ENCODE measurements around the gene WDTC1.

Gene WDTC1

DNA sequence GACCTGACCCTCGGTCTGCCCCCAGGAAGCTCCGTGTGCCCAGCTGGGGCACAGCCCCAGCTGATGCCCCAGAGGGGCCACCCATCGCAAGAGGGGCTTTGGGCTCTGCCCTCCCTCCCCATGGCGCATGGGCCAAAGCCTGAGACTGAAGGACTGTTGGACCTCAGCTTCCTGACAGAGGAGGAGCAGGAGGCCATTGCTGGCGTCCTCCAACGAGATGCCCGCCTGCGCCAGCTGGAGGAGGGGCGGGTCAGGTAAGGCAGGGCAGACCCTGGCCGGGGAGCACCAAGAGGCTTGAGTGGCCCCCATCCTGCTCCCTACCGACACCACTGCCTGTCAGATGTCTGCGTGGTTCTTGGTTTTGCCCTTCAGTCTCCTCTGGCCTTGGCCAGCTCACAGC lies 110.8 kb downstream of the WDTC1 start:
- Histone ChIP-seq H3K36me3 (ENCODE audit: insufficient read depth, insufficient read length, low read length) (peaks cover 36% of the 10 kb centered on the region), H3K9me3 (ENCODE audit: insufficient read depth, low read length) (no peaks in the 10 kb centered on the region), H3K27me3 (ENCODE audit: insufficient read depth, insufficient read length) (no peaks in the 10 kb centered on the region), H3K9ac (ENCODE audit: insufficient read length, low read depth) (no peak overlapping the region), H3K4me1 (ENCODE audit: insufficient read depth, insufficient read length) (peaks cover 36% of the 10 kb centered on the region), H3K4me3 (ENCODE audit: insufficient read length, low read depth) (no peak overlapping the region)
- TF ChIP-seq ZNF274 (IDR thresholded peaks at IDR 0.05; ENCODE audit: low read depth, low read length) (no peak), YY1 (IDR thresholded peaks at IDR 0.05; ENCODE audit: insufficient read depth, insufficient read length) (no peak), SUZ12 (IDR thresholded peaks at IDR 0.05; ENCODE audit: extremely low read depth, insufficient read depth, insufficient read length) (no peak)
- no peak for DNase-seq (ENCODE audit: low read depth, low spot score)

DNA sequence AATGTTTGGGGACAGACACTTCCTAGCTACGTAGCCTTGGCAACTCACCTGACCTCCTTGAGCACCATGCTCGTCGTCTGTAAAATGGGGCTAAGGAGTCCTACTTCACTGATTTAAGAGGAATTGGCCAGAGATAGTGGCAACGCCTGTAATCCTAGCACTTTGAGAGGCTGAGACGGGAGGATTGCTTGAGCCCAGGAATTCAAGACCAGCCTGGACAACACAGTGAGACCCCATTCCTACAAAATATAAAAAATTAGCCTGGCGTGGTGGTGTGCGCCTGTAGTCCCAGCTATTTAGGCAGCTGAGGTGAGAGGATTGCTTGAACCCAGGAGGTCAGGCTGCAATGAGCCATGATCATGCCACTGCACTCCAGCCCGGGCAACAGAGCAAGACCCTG lies 111.9 kb downstream of the WDTC1 start:
- Histone ChIP-seq H3K27me3 (ENCODE audit: insufficient read depth, insufficient read length) (no peaks in the 10 kb centered on the region), H3K36me3 (ENCODE audit: insufficient read depth, insufficient read length, low read length) (peaks cover 36% of the 10 kb centered on the region), H3K9me3 (ENCODE audit: insufficient read depth, low read length) (no peaks in the 10 kb centered on the region), H3K4me3 (ENCODE audit: insufficient read length, low read depth) (no peak overlapping the region), H3K4me1 (ENCODE audit: insufficient read depth, insufficient read length) (peaks cover 34% of the 10 kb centered on the region), H3K9ac (ENCODE audit: insufficient read length, low read depth) (no peak overlapping the region)
- TF ChIP-seq SUZ12 (IDR thresholded peaks at IDR 0.05; ENCODE audit: extremely low read depth, insufficient read depth, insufficient read length) = no peak
- no peak for TF ChIP-seq ZNF274 (IDR thresholded peaks at IDR 0.05; ENCODE audit: low read depth, low read length)
- no peak for TF ChIP-seq YY1 (IDR thresholded peaks at IDR 0.05; ENCODE audit: insufficient read depth, insufficient read length)
- no peak for DNase-seq (ENCODE audit: low read depth, low spot score)

DNA sequence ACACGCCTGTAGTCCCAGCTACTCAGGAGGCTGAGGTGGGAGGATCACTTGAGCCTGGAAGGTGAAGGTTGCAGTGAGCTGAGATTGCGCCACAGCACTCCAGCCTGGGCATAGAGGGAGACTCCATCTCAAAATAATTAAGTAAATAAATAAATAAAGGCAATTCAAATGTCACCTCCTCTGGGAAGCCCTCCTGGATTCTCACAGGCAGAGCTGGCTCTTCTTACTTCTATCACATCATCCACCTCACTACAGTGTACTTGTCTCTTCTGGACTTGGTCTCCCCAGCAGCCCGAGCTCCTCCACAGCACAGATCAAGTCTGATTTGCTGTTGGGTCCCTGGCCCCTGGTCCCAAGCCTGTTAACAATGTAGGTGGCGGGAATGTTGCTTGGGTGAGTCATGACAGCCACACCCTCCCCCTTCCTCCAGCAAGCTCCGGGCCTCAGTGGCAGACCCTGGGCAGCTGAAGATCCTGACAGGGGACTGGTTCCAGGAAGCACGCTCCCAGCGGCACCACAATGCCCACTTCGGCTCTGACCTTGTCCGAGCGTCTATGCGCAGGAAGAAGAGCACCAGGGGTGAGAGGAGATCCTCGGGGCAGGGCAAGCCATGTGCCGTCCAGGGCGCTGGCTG lies 112.7 kb downstream of the WDTC1 start:
- TF ChIP-seq YY1 (IDR thresholded peaks at IDR 0.05; ENCODE audit: insufficient read depth, insufficient read length) = no peak
- TF ChIP-seq ZNF274 (IDR thresholded peaks at IDR 0.05; ENCODE audit: low read depth, low read length) = no peak
- TF ChIP-seq SUZ12 (IDR thresholded peaks at IDR 0.05; ENCODE audit: extremely low read depth, insufficient read depth, insufficient read length) = no peak
- H3K9me3 ChIP-seq (ENCODE audit: insufficient read depth, low read length) = no peaks in the 10 kb centered on the region

DNA sequence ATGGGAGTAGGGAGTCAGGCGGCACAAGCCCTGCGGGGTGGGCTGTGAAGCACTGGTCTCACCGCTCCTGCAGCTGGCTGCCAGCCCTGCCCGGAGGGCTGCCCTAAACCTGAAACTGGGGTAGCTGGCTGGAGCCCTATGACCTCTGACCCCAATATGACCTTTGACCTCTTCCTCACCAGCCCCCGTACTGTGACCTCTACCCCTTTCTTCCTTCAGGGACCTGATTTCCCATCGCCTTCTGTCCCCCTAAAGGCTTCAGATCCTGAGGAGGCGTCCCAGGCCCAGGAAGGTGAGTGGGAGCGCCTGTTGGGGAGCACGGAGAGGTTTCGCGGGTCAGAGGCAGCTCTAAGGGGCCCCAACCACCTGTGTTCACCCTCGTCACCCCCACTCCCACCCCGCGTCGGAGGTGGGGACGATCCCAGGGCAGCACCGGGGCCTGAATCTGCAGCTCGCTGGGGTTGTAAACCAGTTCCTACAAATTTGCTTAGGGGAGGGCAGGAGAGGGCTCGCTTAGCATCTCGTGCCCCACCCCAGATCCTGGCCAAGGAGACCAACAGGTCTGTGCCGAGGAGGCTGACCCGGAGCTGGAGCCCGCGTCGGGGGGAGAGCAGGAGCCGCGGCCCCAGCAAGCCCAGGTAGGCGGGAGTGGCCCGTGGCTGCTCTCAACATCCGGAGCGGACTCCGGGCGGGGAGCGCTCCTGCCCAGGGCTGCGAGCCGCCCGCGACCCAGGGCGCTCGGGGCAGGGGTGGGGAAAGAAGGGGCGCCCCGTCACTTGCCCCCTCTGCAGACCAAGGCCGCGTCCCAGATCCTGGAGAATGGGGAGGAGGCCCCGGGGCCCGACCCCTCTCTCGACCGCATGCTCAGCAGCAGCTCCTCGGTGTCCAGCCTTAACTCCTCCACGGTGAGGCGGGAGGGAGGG lies 114.7 kb downstream of the WDTC1 start:
- no peaks in the 10 kb centered on the region for H3K9me3 ChIP-seq (ENCODE audit: insufficient read depth, low read length)
- H3K27me3 ChIP-seq (ENCODE audit: insufficient read depth, insufficient read length) = no peaks in the 10 kb centered on the region
- DNase-seq (ENCODE audit: low read depth, low spot score) = no peak
- H3K4me3 ChIP-seq (ENCODE audit: insufficient read length, low read depth) = peak overlapping the region; percentile 82
- peaks cover 22% of the 10 kb centered on the region for H3K4me1 ChIP-seq (ENCODE audit: insufficient read depth, insufficient read length)
- peaks cover 43% of the 10 kb centered on the region for H3K36me3 ChIP-seq (ENCODE audit: insufficient read depth, insufficient read length, low read length)
- no peak for TF ChIP-seq SUZ12 (IDR thresholded peaks at IDR 0.05; ENCODE audit: extremely low read depth, insufficient read depth, insufficient read length)
- no peak for TF ChIP-seq ZNF274 (IDR thresholded peaks at IDR 0.05; ENCODE audit: low read depth, low read length)
- no peak for TF ChIP-seq YY1 (IDR thresholded peaks at IDR 0.05; ENCODE audit: insufficient read depth, insufficient read length)
- H3K9ac ChIP-seq (ENCODE audit: insufficient read length, low read depth) = peak overlapping the region; percentile 87

More for the DNA sequence above, 112.7 kb downstream of the WDTC1 start:
- no peaks in the 10 kb centered on the region for H3K27me3 ChIP-seq (ENCODE audit: insufficient read depth, insufficient read length)
- peaks cover 36% of the 10 kb centered on the region for H3K36me3 ChIP-seq (ENCODE audit: insufficient read depth, insufficient read length, low read length)
- peaks cover 32% of the 10 kb centered on the region for H3K4me1 ChIP-seq (ENCODE audit: insufficient read depth, insufficient read length)
- no peak for DNase-seq (ENCODE audit: low read depth, low spot score)
- peak overlapping the region; percentile 46 for H3K9ac ChIP-seq (ENCODE audit: insufficient read length, low read depth)
- no peak overlapping the region for H3K4me3 ChIP-seq (ENCODE audit: insufficient read length, low read depth)

DNA sequence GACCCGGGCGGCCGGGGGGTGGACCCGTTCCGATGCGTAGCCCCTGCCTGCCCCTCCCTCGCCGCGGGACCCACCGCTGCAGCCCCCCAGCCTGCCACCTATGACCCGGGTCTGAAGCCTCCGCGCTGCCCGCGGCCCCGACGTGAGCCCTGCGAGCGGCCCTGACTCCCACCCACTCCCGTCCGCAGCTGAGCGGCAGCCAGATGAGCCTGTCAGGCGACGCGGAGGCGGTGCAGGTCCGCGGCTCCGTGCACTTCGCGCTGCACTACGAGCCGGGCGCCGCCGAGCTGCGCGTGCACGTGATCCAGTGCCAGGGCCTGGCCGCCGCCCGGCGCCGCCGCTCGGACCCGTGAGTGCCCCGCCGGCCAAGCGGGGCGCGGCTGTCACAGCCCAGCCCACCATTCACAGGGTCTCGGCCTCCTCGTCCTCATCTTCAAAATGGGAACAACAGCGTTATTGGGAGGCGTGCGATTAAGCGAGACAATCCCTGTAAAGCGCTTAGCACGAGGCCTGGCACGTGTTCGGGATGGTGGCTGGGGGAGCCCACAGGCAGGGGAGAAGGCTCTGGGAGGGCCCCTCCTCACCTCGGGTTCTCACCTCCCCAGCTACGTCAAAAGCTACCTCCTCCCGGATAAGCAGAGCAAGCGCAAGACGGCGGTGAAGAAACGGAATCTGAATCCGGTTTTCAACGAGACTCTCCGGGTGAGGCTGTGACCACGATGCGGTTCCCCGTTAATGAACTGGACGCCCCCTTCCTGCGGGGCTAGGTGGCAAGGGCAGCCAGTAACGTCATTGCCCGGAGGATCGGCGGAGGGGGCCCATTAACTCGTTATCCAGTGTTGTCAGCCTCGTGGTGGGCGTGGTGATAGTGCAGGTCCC lies 115.6 kb downstream of the WDTC1 start:
- no peak for TF ChIP-seq SUZ12 (IDR thresholded peaks at IDR 0.05; ENCODE audit: extremely low read depth, insufficient read depth, insufficient read length)
- TF ChIP-seq ZNF274 (IDR thresholded peaks at IDR 0.05; ENCODE audit: low read depth, low read length) = no peak
- TF ChIP-seq YY1 (IDR thresholded peaks at IDR 0.05; ENCODE audit: insufficient read depth, insufficient read length) = no peak
- peak overlapping the region; percentile 87 for H3K9ac ChIP-seq (ENCODE audit: insufficient read length, low read depth)
- peak overlapping the region; percentile 82 for H3K4me3 ChIP-seq (ENCODE audit: insufficient read length, low read depth)
- H3K4me1 ChIP-seq (ENCODE audit: insufficient read depth, insufficient read length) = peaks cover 22% of the 10 kb centered on the region
- no peak for DNase-seq (ENCODE audit: low read depth, low spot score)
- H3K36me3 ChIP-seq (ENCODE audit: insufficient read depth, insufficient read length, low read length) = peaks cover 40% of the 10 kb centered on the region
- H3K27me3 ChIP-seq (ENCODE audit: insufficient read depth, insufficient read length) = no peaks in the 10 kb centered on the region
- H3K9me3 ChIP-seq (ENCODE audit: insufficient read depth, low read length) = no peaks in the 10 kb centered on the region

DNA sequence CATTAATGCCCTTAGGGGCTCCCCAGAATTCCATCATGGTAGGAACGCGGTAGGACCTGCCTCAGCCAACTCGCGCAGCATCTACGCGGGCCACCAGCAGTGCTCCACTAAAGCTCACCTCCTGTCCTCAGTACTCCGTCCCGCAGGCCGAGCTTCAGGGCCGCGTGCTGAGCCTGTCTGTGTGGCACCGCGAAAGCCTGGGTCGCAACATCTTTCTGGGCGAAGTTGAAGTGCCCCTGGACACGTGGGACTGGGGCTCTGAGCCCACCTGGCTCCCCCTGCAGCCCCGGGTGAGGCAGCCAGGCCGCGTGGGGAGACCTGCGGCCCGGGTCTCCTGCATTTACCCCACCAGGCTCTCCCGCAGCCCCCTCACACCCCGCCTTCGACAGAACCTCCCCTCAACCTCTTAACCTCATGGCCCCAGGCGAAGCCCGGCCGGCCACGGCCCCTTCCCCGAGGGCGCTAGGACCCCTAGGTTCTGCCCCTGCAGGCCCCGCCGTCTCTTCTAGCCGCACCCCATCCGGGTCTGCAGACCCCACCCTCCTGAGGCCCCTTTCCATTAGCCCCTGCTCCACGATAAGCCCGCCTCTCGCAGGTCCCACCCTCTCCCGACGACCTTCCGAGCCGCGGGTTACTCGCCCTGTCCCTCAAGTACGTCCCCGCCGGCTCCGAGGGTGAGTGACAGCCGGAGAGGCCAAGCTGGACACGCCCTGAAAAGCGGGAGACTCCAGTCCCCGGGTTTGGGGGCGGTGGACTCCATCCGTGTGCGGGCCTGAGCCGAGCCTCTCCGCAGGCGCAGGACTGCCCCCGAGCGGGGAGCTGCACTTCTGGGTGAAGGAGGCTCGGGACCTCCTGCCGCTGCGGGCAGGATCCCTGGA lies 116.5 kb downstream of the WDTC1 start:
- Histone ChIP-seq H3K27me3 (ENCODE audit: insufficient read depth, insufficient read length) (no peaks in the 10 kb centered on the region), H3K9ac (ENCODE audit: insufficient read length, low read depth) (peak overlapping the region; percentile 87), H3K36me3 (ENCODE audit: insufficient read depth, insufficient read length, low read length) (peaks cover 42% of the 10 kb centered on the region), H3K4me1 (ENCODE audit: insufficient read depth, insufficient read length) (peaks cover 22% of the 10 kb centered on the region), H3K4me3 (ENCODE audit: insufficient read length, low read depth) (peak overlapping the region; percentile 82), H3K9me3 (ENCODE audit: insufficient read depth, low read length) (no peaks in the 10 kb centered on the region)
- peak; percentile 97 for DNase-seq (ENCODE audit: low read depth, low spot score)
- TF ChIP-seq YY1 (IDR thresholded peaks at IDR 0.05; ENCODE audit: insufficient read depth, insufficient read length) (peak; percentile 16), ZNF274 (IDR thresholded peaks at IDR 0.05; ENCODE audit: low read depth, low read length) (no peak)

Measured in NT2/D1 (cell line).